Activated CD8-positive, alpha-beta memory T cell treated with anti-CD3 and anti-CD28 coated beads, Interleukin-2, amount 50 U/mL, for 1 hour (primary cell): ENCODE data around the gene ITIH2.
"Not testable (repeated sequence)": the region's sequence is repeated elsewhere in the genome, so short reads cannot be mapped to it uniquely, and the experiment has no call there.

Experiments
- DNase-seq: peaks from one replicate; pipeline ENCODE4 v3.0.0-alpha.2; 2020; ENCODE audit errors: extremely low read depth

ITIH2 gene

DNA sequence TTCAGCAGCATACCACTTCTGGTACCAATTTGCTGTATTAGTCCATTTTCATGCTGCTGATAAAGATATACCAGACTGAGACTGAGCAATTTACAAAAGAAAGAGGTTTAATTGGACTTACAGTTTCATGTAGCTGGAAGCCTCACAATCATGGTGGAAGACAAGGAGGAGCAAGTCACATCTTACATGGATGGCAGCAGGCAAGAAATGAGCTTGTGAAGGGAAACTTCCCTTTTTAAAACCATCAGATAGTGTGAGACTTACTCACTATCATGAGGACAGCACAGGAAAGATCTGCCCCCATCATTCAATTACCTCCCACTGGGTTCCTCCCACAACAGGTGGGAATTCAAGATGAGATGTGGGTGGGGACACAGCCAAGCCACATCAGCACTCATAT lies 9.9 kb upstream of the ITIH2 start:
- DNase-seq, result not testable (repeated sequence)

DNA sequence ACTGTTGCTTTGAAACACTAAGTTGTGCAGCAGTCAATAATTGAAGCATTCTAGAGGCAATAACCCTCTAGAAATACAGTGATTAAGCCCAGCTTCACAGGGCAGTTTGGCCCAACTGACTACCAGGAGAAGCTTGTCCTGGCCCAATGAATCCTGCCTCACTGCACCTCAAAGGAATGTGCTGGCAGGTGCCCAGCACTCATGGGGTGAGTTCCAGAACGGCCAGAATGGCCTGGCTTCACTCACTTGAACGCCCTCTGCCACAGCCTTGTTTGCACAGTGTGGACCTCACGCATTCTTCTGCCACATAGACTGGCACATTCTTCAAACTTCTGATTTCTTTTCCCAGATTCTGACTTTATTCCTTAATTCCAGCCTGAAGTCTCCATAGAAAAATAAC lies 6.6 kb upstream of the ITIH2 start:
- no peak for DNase-seq

DNA sequence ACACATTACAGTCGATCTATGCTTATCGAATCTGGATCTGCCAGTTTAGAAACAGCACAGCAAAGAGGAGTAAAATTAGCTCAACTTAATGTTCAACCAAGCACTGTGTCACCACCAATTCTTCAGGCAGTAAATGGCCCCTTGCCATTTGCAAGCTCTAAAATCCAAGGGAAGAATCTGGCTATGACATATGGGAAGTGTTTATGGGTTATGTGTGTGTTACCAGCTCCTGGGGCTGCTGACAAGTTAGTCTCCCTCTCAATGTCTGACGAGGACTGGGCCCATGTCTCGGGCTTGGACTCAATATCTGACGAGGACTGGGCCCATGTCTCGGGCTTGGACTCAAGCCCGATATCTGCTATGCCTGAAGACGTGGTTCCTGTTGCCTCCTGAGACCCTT lies 5.7 kb upstream of the ITIH2 start:
- no peak for DNase-seq

DNA sequence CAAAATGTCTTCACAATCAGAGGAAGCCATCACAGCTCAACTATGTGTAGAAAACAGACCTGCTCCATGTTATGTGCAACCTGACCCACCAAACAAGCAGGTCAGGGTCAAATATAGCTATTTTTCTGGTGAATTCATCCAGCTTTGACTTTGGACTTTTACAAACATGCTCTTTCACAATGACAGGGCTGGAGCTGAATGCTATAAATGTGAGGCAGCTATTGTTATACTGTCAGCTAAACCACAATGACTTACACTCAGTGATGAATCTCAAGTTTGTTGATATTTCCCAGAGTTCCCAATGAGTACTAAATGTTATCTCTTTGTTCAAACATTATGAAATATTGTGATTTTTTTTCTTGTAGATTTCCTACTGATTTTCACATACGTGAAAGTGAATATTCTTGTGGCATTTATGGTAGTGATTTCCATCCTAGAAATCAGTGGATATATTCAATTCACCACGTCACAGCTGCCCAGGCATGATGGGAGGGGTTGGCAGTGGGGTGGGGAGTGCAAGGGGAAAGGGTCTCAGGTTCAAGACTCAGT lies 2.5 kb upstream of the ITIH2 start:
- DNase-seq, result no peak

DNA sequence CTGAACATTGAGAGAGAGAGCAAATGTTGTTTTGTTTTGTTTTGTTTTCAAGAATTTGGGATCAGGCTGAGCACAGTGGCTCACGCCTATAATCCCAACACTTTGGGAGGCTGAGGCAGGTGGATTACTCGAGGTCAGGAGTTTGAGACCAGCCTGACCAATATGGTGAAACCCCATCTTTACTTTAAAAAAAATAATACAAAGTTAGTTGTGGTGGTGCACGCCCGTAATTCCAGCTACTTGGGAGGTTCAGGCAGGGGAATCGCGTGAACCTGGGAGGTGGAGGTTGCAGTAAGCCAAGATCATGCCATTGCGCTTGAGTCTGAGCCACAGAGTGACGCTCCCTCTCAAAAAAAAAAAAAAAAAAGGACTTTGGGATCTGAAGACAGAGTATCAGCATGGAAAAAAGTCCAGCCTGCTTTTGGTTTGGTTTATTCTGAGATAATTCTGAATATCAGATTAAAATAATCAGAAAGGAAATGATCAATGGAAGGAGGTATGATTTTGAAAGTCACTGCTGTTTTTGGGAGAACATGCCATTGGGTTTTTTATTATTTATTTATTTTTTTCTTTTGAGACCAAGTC lies 1.9 kb upstream of the ITIH2 start:
- no peak for DNase-seq

DNA sequence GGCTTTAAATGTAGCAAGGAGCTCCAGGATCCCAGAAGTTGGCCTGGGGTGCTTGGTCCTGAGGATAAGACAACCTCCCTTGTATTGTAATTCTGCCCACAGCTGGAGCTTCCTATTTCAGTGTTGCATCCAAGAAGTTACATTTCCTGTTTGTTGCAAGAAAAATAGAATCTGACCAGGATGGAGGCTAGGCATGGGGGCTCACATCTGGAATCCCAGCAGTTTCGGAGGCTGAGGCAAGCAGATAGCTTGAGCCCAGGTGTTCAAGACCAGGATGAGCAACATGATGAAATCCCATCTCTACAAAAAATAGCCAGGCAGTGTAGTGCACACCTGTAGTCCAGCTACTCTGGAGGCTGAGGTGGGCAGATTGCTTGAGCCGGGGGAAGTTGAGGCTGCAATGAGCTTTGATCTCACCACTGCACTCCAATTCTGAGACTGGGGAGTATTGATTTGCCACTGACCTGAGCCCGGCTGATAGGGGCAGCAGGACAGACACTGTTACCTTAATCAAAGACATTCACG lies 766 bp upstream of the ITIH2 start:
- DNase-seq, result no peak

DNA sequence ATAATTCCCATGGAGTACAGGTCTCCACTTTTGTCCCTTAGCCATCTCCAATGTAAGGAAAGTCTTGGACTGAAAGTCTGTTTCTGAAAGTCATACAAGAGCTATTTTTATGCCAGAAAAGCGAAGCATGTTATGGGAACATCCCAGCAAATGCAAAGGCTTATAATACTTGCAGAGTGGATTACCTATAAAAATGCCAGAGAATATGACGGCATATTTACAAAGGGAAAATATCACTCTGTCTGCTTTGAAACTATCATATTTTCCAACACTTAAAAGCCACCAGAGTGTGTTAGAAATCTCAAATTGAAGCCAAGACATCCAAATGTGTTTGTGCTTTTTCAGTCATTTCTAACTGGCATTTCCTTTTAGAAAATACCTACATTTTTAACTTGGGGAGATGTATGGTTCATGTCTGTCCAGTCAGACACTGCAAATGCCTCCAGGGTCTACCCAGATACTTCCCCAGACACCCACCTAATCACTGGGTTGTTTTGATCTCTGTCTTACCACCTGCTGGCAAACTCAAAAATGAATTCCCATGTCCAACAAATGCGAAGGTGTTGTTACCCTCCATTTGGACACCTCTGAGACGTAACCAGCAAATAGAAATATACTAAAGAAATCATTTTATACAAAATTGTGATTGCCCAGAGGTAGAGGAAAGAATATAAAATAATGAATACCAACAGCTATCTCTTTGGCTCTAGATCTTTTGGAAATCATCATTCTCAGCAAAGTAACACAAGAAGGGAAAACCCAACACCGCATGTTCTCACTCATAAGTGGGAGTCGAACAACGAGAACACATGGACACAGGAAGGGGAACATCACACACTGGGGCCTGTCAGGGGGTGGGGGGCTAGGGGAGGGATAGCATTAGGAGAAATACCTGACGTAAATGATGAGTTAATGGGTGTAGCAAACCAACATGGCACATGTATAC lies 1.2 kb downstream of the ITIH2 start:
- DNase-seq, result no peak

DNA sequence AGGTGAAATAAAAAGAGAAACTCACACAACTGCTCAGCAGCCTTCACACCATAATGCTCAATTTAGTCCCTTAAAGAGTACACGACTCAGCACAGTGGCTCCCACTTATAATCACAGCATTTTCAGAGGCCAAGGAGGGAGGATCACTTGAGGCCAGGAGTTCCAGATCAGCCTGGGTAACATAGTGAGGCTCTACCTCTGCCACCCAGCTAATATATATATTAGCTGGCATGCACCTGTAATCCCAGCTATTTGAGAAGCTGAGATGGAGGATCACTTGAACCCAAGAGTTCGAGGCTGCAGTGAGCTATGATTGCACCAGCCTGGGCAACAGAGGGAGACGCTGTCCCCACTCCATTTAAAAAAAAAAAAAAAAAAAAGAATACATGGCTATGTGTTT lies 2.2 kb downstream of the ITIH2 start:
- no peak for DNase-seq

DNA sequence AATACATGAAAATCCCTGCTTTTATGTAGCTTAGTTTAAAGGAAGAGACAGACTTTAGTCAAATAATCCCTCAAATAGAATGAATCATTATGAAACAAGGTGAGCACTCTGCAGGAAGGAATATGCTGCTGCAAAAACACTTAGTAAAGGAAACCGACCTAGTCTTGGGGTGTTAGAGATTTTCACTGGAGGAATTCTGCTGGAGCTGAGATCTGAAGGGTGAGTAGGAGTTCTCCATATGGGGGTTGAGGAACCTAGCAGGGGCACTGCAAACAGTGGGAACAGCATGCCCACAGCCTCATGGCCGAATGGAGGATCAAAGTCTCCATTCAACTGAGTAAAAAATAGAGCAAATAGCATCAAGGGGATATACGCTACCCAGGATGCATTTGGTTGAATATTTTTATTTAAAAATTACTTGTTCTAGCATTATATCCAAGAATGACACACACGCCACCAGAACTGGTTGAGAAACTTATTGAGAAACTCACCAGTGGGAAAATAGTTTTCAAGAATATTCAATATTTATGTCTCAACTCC lies 3.5 kb downstream of the ITIH2 start:
- no peak for DNase-seq

DNA sequence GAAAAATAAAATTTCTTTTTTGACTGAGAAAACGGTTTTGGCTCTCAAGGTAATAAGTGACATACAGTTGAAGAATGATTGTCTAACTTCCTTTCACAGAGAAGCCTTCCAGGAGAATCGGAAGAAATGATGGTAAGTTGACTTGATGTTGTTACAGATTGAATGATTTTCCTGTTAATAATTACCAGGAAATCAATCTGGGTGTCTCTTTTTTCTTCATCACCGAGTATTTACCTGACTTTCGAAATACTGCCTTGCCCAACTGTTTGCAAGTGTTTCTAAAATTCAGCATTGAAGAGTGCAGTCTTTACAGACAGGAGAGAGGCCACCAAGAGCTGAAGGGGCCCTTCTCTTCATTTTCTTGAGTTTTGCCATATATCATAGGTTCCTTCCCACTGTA lies 4.0 kb downstream of the ITIH2 start:
- DNase-seq, result no peak

DNA sequence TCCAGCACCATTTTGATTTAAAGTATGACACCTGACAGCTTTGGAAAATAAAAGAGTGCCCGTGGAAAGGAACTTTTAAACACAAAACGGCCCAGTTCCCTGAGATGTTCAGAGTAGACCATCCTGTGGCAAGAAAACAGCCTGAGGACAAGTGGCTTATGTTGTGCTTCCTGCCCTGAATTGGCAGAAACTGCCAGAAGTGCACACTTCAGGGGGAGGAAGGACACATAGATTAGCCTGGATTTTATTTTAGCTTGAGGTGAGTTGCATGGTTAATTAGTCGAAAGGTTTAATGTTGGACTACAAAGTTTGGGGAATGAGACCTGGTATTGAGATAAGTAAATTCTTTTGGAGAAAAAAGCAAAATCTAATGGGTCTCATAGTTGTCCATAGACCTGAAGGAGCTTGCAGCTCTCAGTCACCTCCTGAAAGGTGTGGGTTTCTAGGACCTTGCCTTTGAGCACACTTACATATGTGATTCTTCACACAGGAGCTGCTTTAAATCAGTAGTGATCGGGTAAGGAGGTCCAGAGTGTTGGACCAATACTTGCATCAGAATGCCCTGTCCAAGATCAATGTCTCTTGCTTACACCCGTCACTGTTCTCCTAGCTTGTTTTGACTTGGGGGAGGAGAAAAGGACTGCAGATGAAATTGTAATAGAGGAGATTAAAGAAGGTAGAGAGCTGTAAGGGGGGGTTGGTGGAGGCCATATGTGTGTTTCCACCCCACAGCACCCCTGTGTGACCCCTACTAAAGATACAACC lies 4.9 kb downstream of the ITIH2 start:
- no peak for DNase-seq

DNA sequence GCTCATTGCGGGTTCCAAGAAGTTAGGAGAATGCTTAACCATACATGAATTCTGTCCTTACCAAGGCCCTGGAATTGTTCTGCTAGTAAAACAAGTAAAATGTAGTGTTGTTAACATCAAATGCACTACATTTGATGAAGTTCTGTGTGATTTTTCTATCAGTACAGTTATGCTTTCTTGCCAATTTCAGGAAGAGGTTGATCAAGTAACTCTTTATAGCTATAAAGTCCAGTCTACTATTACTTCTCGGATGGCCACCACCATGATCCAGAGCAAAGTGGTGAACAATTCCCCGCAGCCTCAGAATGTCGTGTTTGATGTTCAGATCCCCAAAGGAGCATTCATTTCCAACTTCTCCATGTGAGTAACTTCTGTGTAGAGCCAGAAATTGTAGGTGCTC lies 5.7 kb downstream of the ITIH2 start:
- no peak for DNase-seq

DNA sequence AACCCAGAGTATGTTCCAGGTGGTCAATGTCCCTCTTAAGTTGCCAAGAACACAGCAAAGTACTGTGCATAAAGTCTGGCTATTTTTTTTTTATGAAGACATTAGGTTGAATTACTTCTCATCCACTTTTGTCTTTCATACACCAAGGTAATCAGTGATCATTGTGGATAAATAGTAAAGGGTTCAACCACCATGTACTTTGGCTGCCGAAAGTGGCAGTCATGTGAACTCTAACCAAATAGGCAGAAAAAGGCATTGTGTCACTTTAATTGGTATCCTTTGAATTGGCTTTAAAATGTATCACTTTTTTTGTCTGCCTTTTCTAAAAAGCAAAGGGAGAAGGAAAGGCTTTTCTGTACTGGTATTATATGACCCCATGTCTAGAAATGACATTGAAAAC lies 7.3 kb downstream of the ITIH2 start:
- no peak for DNase-seq

DNA sequence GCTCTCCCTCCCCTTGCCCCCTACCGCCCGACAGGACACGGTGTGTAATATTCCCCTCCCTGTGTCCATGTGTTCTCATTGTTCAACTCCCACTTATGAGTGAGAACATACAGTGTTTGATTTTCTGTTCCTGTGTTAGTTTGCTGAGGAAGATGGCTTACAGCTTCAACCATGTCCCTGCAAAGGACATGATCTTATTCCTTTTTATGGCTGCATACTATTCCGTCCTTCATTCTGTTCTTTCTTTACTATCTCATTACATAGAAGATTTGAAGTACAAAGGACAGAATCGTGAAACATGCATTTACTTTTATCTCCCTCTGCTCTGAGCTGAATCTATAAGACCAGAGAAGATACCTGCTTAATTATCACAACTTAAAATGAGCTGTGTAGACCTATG lies 8.0 kb downstream of the ITIH2 start:
- not testable (repeated sequence) for DNase-seq

DNA sequence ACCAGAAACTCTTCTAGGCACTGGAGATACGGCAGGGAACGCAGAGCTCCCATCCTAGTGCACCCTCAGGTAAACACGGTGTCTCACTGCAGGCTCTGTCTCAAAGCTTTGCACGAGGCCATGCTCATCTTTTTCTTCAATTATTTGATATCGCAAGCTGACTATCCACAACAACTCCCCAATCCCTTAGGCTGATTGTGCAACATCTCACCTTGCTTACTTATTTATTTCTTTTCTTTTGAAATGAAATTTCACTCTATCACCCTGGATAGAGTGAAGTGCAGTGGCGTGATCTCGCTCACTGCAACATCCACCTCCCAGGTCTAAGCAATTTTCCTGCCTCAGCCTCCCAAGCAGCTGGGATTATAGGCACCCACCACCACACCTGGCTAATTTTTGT lies 12.4 kb downstream of the ITIH2 start:
- no peak for DNase-seq

DNA sequence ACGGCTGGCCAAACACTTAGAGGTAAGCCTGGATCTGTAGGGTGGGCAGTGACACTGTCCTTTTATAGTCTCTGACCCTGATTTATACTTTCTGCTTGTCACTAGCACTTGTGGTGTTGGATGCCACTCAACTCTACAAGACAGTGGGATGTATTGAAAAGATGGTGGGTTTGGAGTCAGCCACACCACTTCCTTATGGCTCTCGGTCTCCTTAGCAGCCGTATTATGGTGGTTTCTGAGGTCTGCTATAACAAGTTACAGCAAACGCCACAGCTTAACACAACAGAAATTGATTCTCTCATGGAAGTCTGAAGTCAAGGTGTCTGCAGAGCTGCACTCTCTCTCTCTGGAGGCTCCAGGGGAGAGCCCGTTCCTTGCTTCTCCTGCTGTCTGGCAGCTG lies 14.7 kb downstream of the ITIH2 start:
- DNase-seq, result no peak

DNA sequence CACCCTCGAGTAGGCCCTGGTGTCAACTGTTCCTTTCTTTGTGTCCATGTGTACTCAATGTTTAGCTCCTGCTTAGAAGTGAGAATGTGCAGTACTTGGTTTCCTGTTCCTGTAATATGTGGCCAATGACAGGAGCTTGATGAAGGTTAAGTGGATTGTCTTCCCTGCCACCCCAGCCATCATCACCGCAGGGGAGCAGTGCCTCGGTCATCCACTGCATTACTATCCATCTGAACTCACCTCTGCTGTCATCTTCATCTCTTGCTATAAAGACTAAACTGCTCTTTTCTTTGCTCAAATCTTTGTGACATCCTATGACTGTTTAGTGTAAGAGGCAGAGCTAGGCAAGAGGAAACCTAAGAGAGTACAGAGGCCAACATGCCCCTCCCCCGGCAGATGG lies 15.6 kb downstream of the ITIH2 start:
- no peak for DNase-seq

DNA sequence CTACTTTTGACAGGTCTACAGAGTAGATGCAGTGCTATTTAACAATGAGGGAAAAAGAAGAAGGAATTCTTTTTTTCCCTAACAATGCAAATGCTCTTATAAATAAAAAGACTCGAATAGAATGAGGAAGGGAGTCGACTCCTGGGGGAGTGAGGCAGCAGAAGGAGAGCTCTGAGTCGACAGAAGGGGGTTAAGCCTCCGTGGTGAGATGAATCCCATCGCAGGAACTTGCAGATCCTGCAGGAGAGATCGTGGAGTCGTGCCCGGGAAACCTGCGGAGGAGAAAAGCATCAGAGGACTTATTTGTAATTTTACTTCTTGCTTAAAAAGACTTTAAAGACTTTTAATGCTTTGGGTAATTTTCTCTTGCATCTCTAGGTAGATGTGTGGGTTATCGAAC lies 17.4 kb downstream of the ITIH2 start:
- no peak for DNase-seq

DNA sequence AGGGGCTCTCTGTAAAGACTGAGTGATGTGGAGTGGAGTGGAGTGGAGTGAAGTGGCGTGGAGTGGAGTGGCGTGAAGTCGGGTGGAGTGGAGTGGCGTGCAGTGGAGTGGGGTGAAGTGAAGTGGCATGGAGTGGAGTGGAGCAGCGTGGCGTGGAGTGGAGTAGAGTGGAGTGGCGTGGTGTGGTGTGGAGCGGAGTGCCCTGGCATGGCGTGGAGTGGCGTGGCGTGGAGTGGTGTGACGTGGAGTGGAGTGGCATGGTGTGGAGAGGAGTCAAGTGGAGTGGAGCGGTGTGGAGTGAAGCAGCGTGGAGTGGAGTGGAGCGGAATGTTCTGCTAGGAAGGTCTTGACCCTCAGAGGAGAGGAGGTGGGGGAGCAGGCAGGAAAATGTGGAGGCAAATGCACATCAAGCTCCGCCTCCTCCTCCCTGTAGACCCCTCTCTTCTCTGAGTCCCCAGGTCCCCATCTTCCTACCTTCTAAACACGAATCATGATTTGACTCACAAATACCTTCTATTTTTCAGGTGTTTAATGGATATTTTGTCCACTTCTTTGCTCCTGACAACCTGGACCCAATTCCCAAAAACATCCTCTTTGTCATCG lies 19.9 kb downstream of the ITIH2 start:
- no peak for DNase-seq

DNA sequence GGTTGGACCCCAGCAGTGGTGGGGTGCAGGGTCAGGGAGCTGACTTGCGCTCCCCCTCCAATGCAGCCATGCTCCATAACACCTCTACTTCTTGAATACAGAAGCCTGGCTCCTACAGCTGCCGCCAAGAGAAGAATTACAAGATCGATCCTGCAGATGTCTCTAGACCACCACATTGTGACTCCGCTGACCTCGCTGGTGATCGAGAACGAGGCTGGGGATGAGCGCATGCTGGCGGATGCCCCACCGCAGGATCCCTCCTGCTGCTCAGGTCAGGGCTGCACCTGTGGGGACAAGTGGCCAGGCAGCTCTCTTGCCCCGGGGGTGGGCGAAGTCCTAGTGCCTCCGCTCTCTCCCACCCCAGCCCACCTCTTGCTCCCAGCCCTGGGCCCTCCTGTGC lies 31.7 kb downstream of the ITIH2 start:
- no peak for DNase-seq
